IMR-90 (cell line): ENCODE results near the gene CCDC107. TPM values are rescaled to one million over a fixed set of nuclear protein-coding genes. Genes with fewer than 3 reads are reported as not detected.

Experiments used
- ATAC-seq: fragments of 200-7000 bp; cut with Tn5 transposase; 2 replicates; pipeline ENCODE4 v1.9.1; 2020; ENCODE audit warnings: low read depth, mild to moderate bottlenecking, moderate library complexity
- BruUV-seq: library from RNA; stranded (reverse); fragments of 400-500 nt; replicated peaks from 2 replicates; lab custom pipeline; 2021; lab: Mats Ljungman, UMichigan
- CTCF ChIA-PET: fragments of 300-600 bp; formaldehyde crosslinking; extraction: SDS; loops from one replicate; lab custom pipeline; 2021; ENCODE audit warnings: antibody characterized with exemption; lab: Yijun Ruan, JAX
- POLR2A ChIA-PET: fragments of 300-600 bp; sonication (Branson Sonifier 250); formaldehyde crosslinking; loops from one replicate; lab custom pipeline; 2022; ENCODE audit warnings: antibody characterized with exemption; ENCODE audit not compliant: unreplicated experiment; lab: Charles Lee
- DNase-seq: peaks from one replicate; pipeline ENCODE4 v3.0.0; 2013
- H2AFZ ChIP-seq: replicated peaks from 2 replicates; pipeline ENCODE3; 2013; ENCODE audit warnings: low read length, mild to moderate bottlenecking; ENCODE audit not compliant: poor library complexity
- H2AK5ac ChIP-seq: 2 replicates; pipeline ENCODE4 v1.6.1; 2013; ENCODE audit warnings: low read depth, low read length, inconsistent platforms
- H2AK9ac ChIP-seq: replicated peaks from 2 replicates; pipeline ENCODE3; 2013; ENCODE audit warnings: mild to moderate bottlenecking, low read depth, low read length, moderate library complexity; ENCODE audit not compliant: poor library complexity
- H2BK120ac ChIP-seq: 2 replicates; pipeline ENCODE4 v1.6.1; 2013; ENCODE audit warnings: low read depth, low read length, inconsistent platforms
- H2BK15ac ChIP-seq: 3 replicates; pipeline ENCODE4 v1.6.1; 2013; ENCODE audit warnings: low read depth, low read length, inconsistent platforms
- H2BK20ac ChIP-seq: 2 replicates; pipeline ENCODE4 v1.6.1; 2013; ENCODE audit warnings: low read depth, mild to moderate bottlenecking, inconsistent platforms, low read length, moderate library complexity
- H2BK5ac ChIP-seq: 2 replicates; pipeline ENCODE4 v1.6.1; 2013; ENCODE audit warnings: mild to moderate bottlenecking, low read depth, low read length, inconsistent platforms; ENCODE audit not compliant: poor library complexity, severe bottlenecking
- H3K14ac ChIP-seq: replicated peaks from 2 replicates; pipeline ENCODE4 v1.6.1; 2013; ENCODE audit warnings: low read depth, low read length, inconsistent platforms
- H3K18ac ChIP-seq: 2 replicates; pipeline ENCODE4 v1.6.1; 2013; ENCODE audit warnings: low read depth, low read length, control low read depth
- H3K23ac ChIP-seq: 2 replicates; pipeline ENCODE4 v1.6.1; 2013; ENCODE audit warnings: low read depth, low read length, inconsistent platforms
- H3K27ac ChIP-seq: 2 replicates; pipeline ENCODE4 v1.5.1; 2013; ENCODE audit warnings: mild to moderate bottlenecking, control low read depth, low read length; ENCODE audit not compliant: insufficient read depth
- H3K27me3 ChIP-seq: 2 replicates; pipeline ENCODE4 v1.6.1; 2013; ENCODE audit warnings: low read length; ENCODE audit not compliant: control insufficient read depth, insufficient read depth
- H3K36me3 ChIP-seq: 2 replicates; pipeline ENCODE4 v1.6.1; 2013; ENCODE audit warnings: low read length, mixed read lengths; ENCODE audit not compliant: control insufficient read depth, insufficient read depth
- H3K4ac ChIP-seq: 2 replicates; pipeline ENCODE4 v1.6.1; 2013; ENCODE audit warnings: low read depth, low read length, inconsistent platforms
- H3K4me1 ChIP-seq: 2 replicates; pipeline ENCODE4 v1.6.1; 2013; ENCODE audit warnings: low read length, mixed read lengths; ENCODE audit not compliant: control insufficient read depth, insufficient read depth
- H3K4me2 ChIP-seq: 2 replicates; pipeline ENCODE4 v1.6.1; 2013; ENCODE audit warnings: low read depth, mild to moderate bottlenecking, control low read depth, low read length, moderate library complexity
- H3K4me3 ChIP-seq: 2 replicates; pipeline ENCODE4 v1.5.1; 2013; ENCODE audit warnings: low read depth, mild to moderate bottlenecking, control low read depth, low read length, moderate library complexity; ENCODE audit not compliant: insufficient read depth
- H3K56ac ChIP-seq: 2 replicates; pipeline ENCODE4 v1.6.1; 2013; ENCODE audit warnings: low read length, inconsistent platforms; ENCODE audit not compliant: insufficient read depth; ENCODE audit errors: extremely low read depth
- H3K79me1 ChIP-seq, 2 experiments: 2 replicates each; pipeline ENCODE4 v1.6.1; 2013; ENCODE audit warnings: low read length in 2 of 2, inconsistent platforms in 1 of 2, low read depth in 1 of 2
- H3K9ac ChIP-seq: 2 replicates; pipeline ENCODE4 v1.6.1; 2013; ENCODE audit warnings: low read depth, low read length, control low read depth
- H3K9me1 ChIP-seq: 2 replicates; pipeline ENCODE4 v1.6.1; 2013; ENCODE audit warnings: low read length, inconsistent platforms; ENCODE audit not compliant: insufficient read depth
- H3K9me3 ChIP-seq: 2 replicates; pipeline ENCODE4 v1.6.1; 2013; ENCODE audit warnings: low read length; ENCODE audit not compliant: control insufficient read depth, insufficient read depth
- H4K20me1 ChIP-seq: 2 replicates; pipeline ENCODE4 v1.6.1; 2013; ENCODE audit warnings: low read length, inconsistent platforms; ENCODE audit not compliant: insufficient read depth
- H4K5ac ChIP-seq: 2 replicates; pipeline ENCODE4 v1.6.1; 2013; ENCODE audit warnings: mild to moderate bottlenecking, low read depth, low read length, control low read depth
- H4K8ac ChIP-seq, 2 experiments: 2 replicates each; pipeline ENCODE4 v1.6.1; 2013; ENCODE audit warnings: low read depth in 2 of 2, low read length in 2 of 2, control low read depth in 1 of 2, inconsistent platforms in 1 of 2
- H4K91ac ChIP-seq: 2 replicates; pipeline ENCODE4 v1.6.1; 2013; ENCODE audit warnings: low read depth, low read length, inconsistent platforms; ENCODE audit not compliant: insufficient read depth
- RCOR1 ChIP-seq: IDR thresholded peaks from 2 replicates; pipeline ENCODE4 v1.6.1; 2012; ENCODE audit warnings: mild to moderate bottlenecking, low read length, improper control_type of control experiment; ENCODE audit not compliant: insufficient replicate concordance
- RFX5 ChIP-seq: IDR thresholded peaks from 2 replicates; pipeline ENCODE4 v1.8.0; 2012; ENCODE audit warnings: low read depth, mild to moderate bottlenecking, low read length, moderate library complexity
- WGBS, 2 experiments: methylation state at CpG; one replicate each; pipeline versions ENCODE4 v1.1.5 to v1.1.7; 2013; ENCODE audit warnings: missing lambda C conversion rate in 2 of 2; ENCODE audit not compliant: insufficient read length in 1 of 2; ENCODE audit errors: extremely low coverage in 2 of 2; 5-methylcytosine and 5-hydroxymethylcytosine counted together
- dilution Hi-C: fragments of 300-500 bp; cut with HindIII; formaldehyde crosslinking; loops from one replicate; pipeline ENCODE4 v1.14.3; 2018; ENCODE audit warnings: low sequenced_read_pairs; ENCODE audit not compliant: unreplicated experiment
- in situ Hi-C: fragments of 300-500 bp; cut with MboI; formaldehyde crosslinking; loops from 3 replicates; pipeline ENCODE4 v1.14.3; 2019; ENCODE audit warnings: low sequenced_read_pairs, inconsistent platforms, mixed read lengths
- intact Hi-C: fragments of 100-400 bp; cut with micrococcal nuclease; formaldehyde crosslinking; loops from 2 replicates; pipeline ENCODE4 v1.10.0; 2022
- polyA plus RNA-seq, 3 experiments: library from polyadenylated mRNA; depleted of rRNA; stranded (reverse); fragments of >200 nt; gene quantifications; 2 replicates each; pipeline ENCODE4 v1.2.3, GENCODE V29; 2012; ENCODE audit warnings: low replicate concordance in 1 of 3
- total RNA-seq: library from RNA; depleted of rRNA; stranded (reverse); fragments of >200 nt; gene quantifications from 2 replicates; pipeline ENCODE4 v1.2.3, GENCODE V29; 2012

The CCDC107 gene
- total and polyA plus RNA-seq, 2 of the 4 experiments (the other 2 are of a cell fraction): 6.8 to 21.1 TPM

- dilution Hi-C loops: no loop called here
- H3K23ac ChIP-seq: peak within 1 kb of the TSS; percentile 75
- H2BK120ac ChIP-seq: no peak within 1 kb of the TSS
- peak within 1 kb of the TSS; percentile 43 for H3K4me3 ChIP-seq
- no peak within 1 kb of the TSS for H3K18ac ChIP-seq
- H3K14ac ChIP-seq: 0 out of 2 replicates have a peak within 1 kb of the TSS, but pooled peaks have one; percentile 29
- peak within 1 kb of the TSS; percentile 56; the same call in 1 of the 2 replicates for H3K4ac ChIP-seq
- H3K9me3 ChIP-seq: no peaks in the 10 kb centered on the region; the same call in 1 of the 2 replicates
- no peaks in the 10 kb centered on the region for H4K20me1 ChIP-seq
- no peak within 1 kb of the TSS for H4K91ac ChIP-seq
- H2AK5ac ChIP-seq: no peak within 1 kb of the TSS
- H2BK15ac ChIP-seq: no peak within 1 kb of the TSS
- no peak within 1 kb of the TSS for H3K27ac ChIP-seq
- H2AK9ac ChIP-seq: no peak within 1 kb of the TSS
- no peak within 1 kb of the TSS for H2BK20ac ChIP-seq
- CTCF ChIA-PET: no interaction called here
- H4K5ac ChIP-seq: peak within 1 kb of the TSS; percentile 49; the same call in 1 of the 2 replicates
- H3K36me3 ChIP-seq: no peaks in the 10 kb centered on the region
- peak within 1 kb of the TSS; percentile 42 for H3K9ac ChIP-seq
- no peak within 1 kb of the TSS for H3K56ac ChIP-seq
- in situ Hi-C loops: no loop called here
- intact Hi-C loops: no loop called here
- no peak for ATAC-seq
- BruUV-seq: no TSS peak
- no peaks in the 10 kb centered on the region for H3K9me1 ChIP-seq
- peak within 1 kb of the TSS; percentile 84 for H3K4me2 ChIP-seq
- H2BK5ac ChIP-seq: no peak within 1 kb of the TSS
- peak within 1 kb of the TSS; percentile 87 to 90; a peak in 3 of 4 replicates for H4K8ac ChIP-seq
- H3K4me1 ChIP-seq: no peaks in the 10 kb centered on the region
- POLR2A ChIA-PET: no interaction called here
- no peak for DNase-seq
- H3K79me1 ChIP-seq: no peaks in the 10 kb centered on the region
- peaks cover 66% of the 10 kb centered on the region for H3K27me3 ChIP-seq
- TF ChIP-seq RFX5: no peak
- TF ChIP-seq RCOR1: no peak
- WGBS, 2 experiments: no CpG with 5 or more reads among the region's 7 CpGs
- peak within 1 kb of the TSS; percentile 94 for H2AFZ ChIP-seq
Observed at GRCh38 chr9:35618325-35618727, 39.8 kb upstream of the CCDC107 start, which contains the start of gene CD72. Gene CD72, minus strand, starts transcription at chr9:35618413. Its CDS starts 110 bp downstream, at chr9:35618303.
